K562 (cell line): ENCODE measurements around the gene SSH3. TPM values are rescaled to one million over a fixed set of nuclear protein-coding genes. Genes with fewer than 3 reads are reported as not detected.

ENCODE experiments used
- EP400 ChIP-seq: fragments of 450-650 bp; IDR thresholded peaks from 2 replicates; pipeline ENCODE4 v1.6.1; 2017; ENCODE audit warnings: antibody characterized with exemption, mild to moderate bottlenecking, moderate library complexity
- ESRRB ChIP-seq: fragments of 250-450 bp; sonication (Bioruptor Pico); IDR thresholded peaks from 2 replicates; pipeline ENCODE4 v1.5.0; 2020; ENCODE audit warnings: mild to moderate bottlenecking, moderate library complexity, borderline replicate concordance
- GTF2B ChIP-seq: IDR thresholded peaks from 2 replicates; pipeline ENCODE4 v1.6.1; 2011; ENCODE audit not compliant: insufficient read length; ENCODE audit errors: extremely low read depth
- HMG20B ChIP-seq: fragments of 250-450 bp; sonication (Bioruptor Pico); IDR thresholded peaks from 2 replicates; pipeline ENCODE4 v1.5.0; 2021; ENCODE audit warnings: mild to moderate bottlenecking
- IFI16 ChIP-seq: fragments of 250-450 bp; sonication (Bioruptor Pico); IDR thresholded peaks from 2 replicates; pipeline ENCODE4 v2.1.2; 2022; ENCODE audit warnings: mild to moderate bottlenecking, inconsistent platforms
- MTA3 ChIP-seq: fragments of 450-650 bp; formaldehyde crosslinking; IDR thresholded peaks from 2 replicates; pipeline ENCODE4 v1.6.1; 2017; ENCODE audit warnings: mild to moderate bottlenecking, borderline replicate concordance
- NONO ChIP-seq, 2 experiments: fragments of 200-400 bp in 1 of 2; fragments of 450-650 bp in 1 of 2; formaldehyde crosslinking in 1 of 2; IDR thresholded peaks; 2 replicates each; pipeline ENCODE4 v1.6.1; 2017; ENCODE audit warnings: low read depth in 2 of 2, mild to moderate bottlenecking in 2 of 2, moderate library complexity in 2 of 2, low read length in 1 of 2
- NRF1 ChIP-seq, 2 experiments: fragments of 450-650 bp; IDR thresholded peaks in 1 of 2; conservative IDR thresholded peaks in 1 of 2; 2 replicates each; pipeline ENCODE4 v1.6.1; 2014; ENCODE audit warnings: mild to moderate bottlenecking in 2 of 2
- RB1 ChIP-seq: fragments of 450-650 bp; IDR thresholded peaks from 2 replicates; pipeline ENCODE4 v1.6.1; 2017; ENCODE audit warnings: low read depth, mild to moderate bottlenecking
- XRCC4 ChIP-seq: IDR thresholded peaks from one replicate; pipeline ENCODE4 v1.6.1; 2011; ENCODE audit not compliant: insufficient read depth, insufficient read length; ENCODE audit errors: extremely low read depth
- YY1 ChIP-seq, 3 experiments: IDR thresholded peaks; 2 replicates each; pipeline ENCODE4 v1.6.1; 2011; ENCODE audit warnings: low read length in 2 of 3, mild to moderate bottlenecking in 2 of 3, moderate library complexity in 2 of 3, borderline replicate concordance in 1 of 3, control low read depth in 1 of 3, low read depth in 1 of 3; ENCODE audit not compliant: insufficient read depth in 3 of 3, insufficient replicate concordance in 2 of 3, control insufficient read depth in 1 of 3, insufficient read length in 1 of 3; ENCODE audit errors: extremely low read depth in 1 of 3
- ZNF311 ChIP-seq: fragments of 250-450 bp; sonication (Bioruptor Pico); IDR thresholded peaks from 2 replicates; pipeline ENCODE4 v1.4.0; 2020; ENCODE audit warnings: mild to moderate bottlenecking, moderate library complexity
- ZNF551 ChIP-seq: fragments of 250-450 bp; sonication (Bioruptor Pico); IDR thresholded peaks from 2 replicates; pipeline ENCODE4 v1.5.0; 2021; ENCODE audit warnings: mild to moderate bottlenecking, moderate library complexity
- polyA plus RNA-seq, 8 experiments: library from polyadenylated mRNA; depleted of rRNA in 4 of 8; stranded (reverse) in 5 of 8; unstranded in 3 of 8; fragments of >200 nt; fragmentation: Nextera tagmentation in 2 of 8; fragmentation: Illumina TruSeq in 1 of 8; extraction: Ambion mirVana in 2 of 8; extraction: Trizol in 1 of 8; gene quantifications; 2 replicates each; pipeline versions ENCODE4 v1.2.1 to v1.2.3, GENCODE V29; 2011 to 2014; ENCODE audit warnings: inconsistent platforms in 1 of 8, missing spikeins in 1 of 8
- total RNA-seq, 7 experiments: library from RNA; depleted of rRNA in 6 of 7; stranded (reverse); fragments of >200 nt in 6 of 7; fragmentation: Illumina TruSeq in 2 of 7; extraction: Trizol in 2 of 7; gene quantifications; 2 replicates each; pipeline versions ENCODE4 v1.2.1 to v1.2.3, GENCODE V29; 2011 to 2021; ENCODE audit warnings: low replicate concordance in 1 of 7
- TF ChIP-seq, protein P1 (sequence below): fragments of 250-450 bp; sonication (Bioruptor Pico); IDR thresholded peaks from 2 replicates; pipeline ENCODE4 v1.4.0; 2020
- TF ChIP-seq, protein P2 (sequence below): fragments of 250-450 bp; sonication (Bioruptor Pico); IDR thresholded peaks from 2 replicates; pipeline ENCODE4 v1.5.1; 2021; ENCODE audit warnings: mild to moderate bottlenecking
- TF ChIP-seq, protein P3 (sequence below): IDR thresholded peaks from 2 replicates; pipeline ENCODE4 v1.6.1; 2016; ENCODE audit warnings: missing genetic modification characterization, missing compliant biosample characterization
- TF ChIP-seq, protein P4 (sequence below): fragments of 250-450 bp; sonication (Bioruptor Pico); IDR thresholded peaks from 2 replicates; pipeline ENCODE4 v1.8.0; 2021; ENCODE audit warnings: moderate library complexity, mild to moderate bottlenecking, inconsistent platforms

Gene SSH3
- total and polyA plus RNA-seq, 9 of the 15 experiments (the other 6 are each of a cell fraction or from before 2014, with no cell fraction given), result 0.07 to 1.0 (median 0.24) TPM; not detected in 3

DNA sequence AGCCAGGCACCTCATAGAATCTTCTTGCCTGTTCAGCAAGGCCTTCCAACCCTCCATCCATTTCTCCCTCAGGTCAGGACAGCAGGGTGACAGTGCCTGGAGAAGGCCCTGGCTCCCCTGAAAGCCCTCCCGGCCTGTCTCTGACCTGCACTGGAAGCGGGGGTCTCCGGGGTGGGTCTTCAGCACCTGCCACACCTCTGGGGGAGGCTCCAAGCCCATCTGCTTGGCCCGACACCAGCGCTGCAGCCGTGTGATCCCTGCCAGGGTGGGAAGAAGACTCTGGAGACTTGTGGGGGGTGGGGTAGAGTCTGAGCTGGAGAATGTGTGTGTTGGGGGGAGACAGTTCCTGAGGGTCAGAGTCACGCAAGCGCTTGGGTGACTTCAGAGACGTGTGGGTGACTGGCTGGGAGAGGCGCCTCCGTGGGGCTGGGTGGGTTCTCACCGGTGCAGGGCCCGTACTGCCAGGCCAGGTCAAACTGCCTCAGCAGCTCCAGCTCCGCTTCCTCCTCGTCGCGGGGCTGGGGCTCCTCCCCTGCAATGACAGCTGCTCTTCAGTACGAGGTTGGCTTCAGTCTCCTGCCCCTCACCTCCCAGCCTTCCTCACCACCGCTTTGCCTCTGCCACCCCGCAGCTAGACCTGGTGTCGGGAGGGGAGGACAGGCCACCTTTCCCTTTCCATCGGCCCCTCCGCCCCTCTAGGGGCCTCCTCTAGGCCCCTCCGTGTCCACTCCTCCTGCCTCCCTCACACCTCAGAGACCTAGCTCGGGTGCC is 49.4 kb downstream of the SSH3 start (continued):
- TF ChIP-seq, protein P1, sequence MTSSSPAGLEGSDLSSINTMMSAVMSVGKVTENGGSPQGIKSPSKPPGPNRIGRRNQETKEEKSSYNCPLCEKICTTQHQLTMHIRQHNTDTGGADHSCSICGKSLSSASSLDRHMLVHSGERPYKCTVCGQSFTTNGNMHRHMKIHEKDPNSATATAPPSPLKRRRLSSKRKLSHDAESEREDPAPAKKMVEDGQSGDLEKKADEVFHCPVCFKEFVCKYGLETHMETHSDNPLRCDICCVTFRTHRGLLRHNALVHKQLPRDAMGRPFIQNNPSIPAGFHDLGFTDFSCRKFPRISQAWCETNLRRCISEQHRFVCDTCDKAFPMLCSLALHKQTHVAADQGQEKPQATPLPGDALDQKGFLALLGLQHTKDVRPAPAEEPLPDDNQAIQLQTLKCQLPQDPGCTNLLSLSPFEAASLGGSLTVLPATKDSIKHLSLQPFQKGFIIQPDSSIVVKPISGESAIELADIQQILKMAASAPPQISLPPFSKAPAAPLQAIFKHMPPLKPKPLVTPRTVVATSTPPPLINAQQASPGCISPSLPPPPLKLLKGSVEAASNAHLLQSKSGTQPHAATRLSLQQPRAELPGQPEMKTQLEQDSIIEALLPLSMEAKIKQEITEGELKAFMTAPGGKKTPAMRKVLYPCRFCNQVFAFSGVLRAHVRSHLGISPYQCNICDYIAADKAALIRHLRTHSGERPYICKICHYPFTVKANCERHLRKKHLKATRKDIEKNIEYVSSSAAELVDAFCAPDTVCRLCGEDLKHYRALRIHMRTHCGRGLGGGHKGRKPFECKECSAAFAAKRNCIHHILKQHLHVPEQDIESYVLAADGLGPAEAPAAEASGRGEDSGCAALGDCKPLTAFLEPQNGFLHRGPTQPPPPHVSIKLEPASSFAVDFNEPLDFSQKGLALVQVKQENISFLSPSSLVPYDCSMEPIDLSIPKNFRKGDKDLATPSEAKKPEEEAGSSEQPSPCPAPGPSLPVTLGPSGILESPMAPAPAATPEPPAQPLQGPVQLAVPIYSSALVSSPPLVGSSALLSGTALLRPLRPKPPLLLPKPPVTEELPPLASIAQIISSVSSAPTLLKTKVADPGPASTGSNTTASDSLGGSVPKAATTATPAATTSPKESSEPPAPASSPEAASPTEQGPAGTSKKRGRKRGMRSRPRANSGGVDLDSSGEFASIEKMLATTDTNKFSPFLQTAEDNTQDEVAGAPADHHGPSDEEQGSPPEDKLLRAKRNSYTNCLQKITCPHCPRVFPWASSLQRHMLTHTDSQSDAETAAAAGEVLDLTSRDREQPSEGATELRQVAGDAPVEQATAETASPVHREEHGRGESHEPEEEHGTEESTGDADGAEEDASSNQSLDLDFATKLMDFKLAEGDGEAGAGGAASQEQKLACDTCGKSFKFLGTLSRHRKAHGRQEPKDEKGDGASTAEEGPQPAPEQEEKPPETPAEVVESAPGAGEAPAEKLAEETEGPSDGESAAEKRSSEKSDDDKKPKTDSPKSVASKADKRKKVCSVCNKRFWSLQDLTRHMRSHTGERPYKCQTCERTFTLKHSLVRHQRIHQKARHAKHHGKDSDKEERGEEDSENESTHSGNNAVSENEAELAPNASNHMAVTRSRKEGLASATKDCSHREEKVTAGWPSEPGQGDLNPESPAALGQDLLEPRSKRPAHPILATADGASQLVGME (CRISPR knock-in tag), result no peak
- no peak for TF ChIP-seq EP400
- TF ChIP-seq NONO (IDR thresholded peaks at IDR 0.05; ENCODE audit: low read depth in 2 of 2, low read length in 1 of 2), result no peak
- TF ChIP-seq HMG20B (CRISPR knock-in tag), result no peak
- TF ChIP-seq XRCC4, result no peak
- TF ChIP-seq RB1, result 0 out of 2 replicates have a peak, but pooled peaks have one; percentile 8
- 0 out of 4 replicates have a peak, but pooled peaks of 1 of the 2 experiments have one; percentile 8 for TF ChIP-seq NRF1 (conservative IDR thresholded peaks at IDR 0.05 in 1 of 2, IDR thresholded peaks at IDR 0.05 in 1 of 2)
- TF ChIP-seq MTA3, result no peak
- TF ChIP-seq, protein P2, sequence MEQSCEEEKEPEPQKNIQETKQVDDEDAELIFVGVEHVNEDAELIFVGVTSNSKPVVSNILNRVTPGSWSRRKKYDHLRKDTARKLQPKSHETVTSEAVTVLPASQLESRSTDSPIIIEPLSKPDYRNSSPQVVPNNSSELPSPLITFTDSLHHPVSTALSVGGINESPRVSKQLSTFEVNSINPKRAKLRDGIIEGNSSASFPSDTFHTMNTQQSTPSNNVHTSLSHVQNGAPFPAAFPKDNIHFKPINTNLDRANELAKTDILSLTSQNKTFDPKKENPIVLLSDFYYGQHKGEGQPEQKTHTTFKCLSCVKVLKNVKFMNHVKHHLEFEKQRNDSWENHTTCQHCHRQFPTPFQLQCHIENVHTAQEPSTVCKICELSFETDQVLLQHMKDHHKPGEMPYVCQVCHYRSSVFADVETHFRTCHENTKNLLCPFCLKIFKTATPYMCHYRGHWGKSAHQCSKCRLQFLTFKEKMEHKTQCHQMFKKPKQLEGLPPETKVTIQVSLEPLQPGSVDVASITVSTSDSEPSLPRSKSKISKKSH (CRISPR knock-in tag), result no peak
- TF ChIP-seq, protein P3, sequence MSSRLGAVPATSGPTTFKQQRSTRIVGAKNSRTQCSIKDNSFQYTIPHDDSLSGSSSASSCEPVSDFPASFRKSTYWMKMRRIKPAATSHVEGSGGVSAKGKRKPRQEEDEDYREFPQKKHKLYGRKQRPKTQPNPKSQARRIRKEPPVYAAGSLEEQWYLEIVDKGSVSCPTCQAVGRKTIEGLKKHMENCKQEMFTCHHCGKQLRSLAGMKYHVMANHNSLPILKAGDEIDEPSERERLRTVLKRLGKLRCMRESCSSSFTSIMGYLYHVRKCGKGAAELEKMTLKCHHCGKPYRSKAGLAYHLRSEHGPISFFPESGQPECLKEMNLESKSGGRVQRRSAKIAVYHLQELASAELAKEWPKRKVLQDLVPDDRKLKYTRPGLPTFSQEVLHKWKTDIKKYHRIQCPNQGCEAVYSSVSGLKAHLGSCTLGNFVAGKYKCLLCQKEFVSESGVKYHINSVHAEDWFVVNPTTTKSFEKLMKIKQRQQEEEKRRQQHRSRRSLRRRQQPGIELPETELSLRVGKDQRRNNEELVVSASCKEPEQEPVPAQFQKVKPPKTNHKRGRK (tag), result no peak
- TF ChIP-seq ZNF551 (CRISPR knock-in tag), result no peak
- TF ChIP-seq YY1 (IDR thresholded peaks at IDR 0.05; ENCODE audit: borderline replicate concordance in 1 of 3, control insufficient read depth in 1 of 3, extremely low read depth in 1 of 3, insufficient read depth in 3 of 3, insufficient read length in 1 of 3, insufficient replicate concordance in 2 of 3, low read depth in 1 of 3, low read length in 2 of 3), result no peak
- no peak for TF ChIP-seq ZNF311 (CRISPR knock-in tag)
- TF ChIP-seq GTF2B, result no peak
- no peak for TF ChIP-seq ESRRB (CRISPR knock-in tag)
- TF ChIP-seq, protein P4, sequence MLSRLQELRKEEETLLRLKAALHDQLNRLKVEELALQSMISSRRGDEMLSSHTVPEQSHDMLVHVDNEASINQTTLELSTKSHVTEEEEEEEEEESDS (CRISPR knock-in tag), result no peak
- no peak for TF ChIP-seq IFI16 (CRISPR knock-in tag)
